Measurements from ENCODE around the gene PP2D1.

PP2D1 gene

GRCh38 chr3:19945534-19945933 is 66.5 kb downstream of the PP2D1 start:
- Histone ChIP-seq H3K9ac (ENCODE audit: low read length) (no peak overlapping the region), H3K4me3 (ENCODE audit: low read length) (peak overlapping the region; percentile 99), H3K4me1 (ENCODE audit: control insufficient read depth, insufficient read depth, low read length) (peaks cover 19% of the 10 kb centered on the region), H3K27me3 (replicated peaks; ENCODE audit: control insufficient read depth, insufficient read depth, low read length) (no peaks in the 10 kb centered on the region), H3K9me3 (ENCODE audit: control insufficient read depth, low read length) (no peaks in the 10 kb centered on the region), H3K36me3 (ENCODE audit: control insufficient read depth, insufficient read depth, low read length, severe bottlenecking) (no peaks in the 10 kb centered on the region)
- no peak for DNase-seq (ENCODE audit: low read depth)

DNA sequence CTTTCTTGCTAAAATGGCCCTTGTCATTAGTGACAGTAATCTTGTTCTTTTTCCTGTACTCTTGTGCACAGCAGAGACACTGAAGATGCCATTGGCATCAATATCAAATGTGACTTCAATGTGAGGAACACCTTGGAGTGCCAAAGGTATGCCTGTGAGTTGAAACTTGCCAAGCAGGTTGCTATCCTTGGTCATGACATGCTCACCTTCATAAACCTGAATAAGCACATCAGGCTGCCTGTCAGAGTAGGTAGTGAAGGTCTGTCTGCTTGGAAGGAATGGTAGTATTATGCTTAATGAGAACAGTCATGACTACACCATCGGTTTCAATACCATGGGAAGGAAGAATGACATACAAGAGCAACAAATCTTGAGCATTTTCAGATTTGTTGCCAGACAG is 71.4 kb downstream of the PP2D1 start:
- H3K36me3 ChIP-seq (ENCODE audit: control insufficient read depth, insufficient read depth, low read length, severe bottlenecking), result no peaks in the 10 kb centered on the region
- no peak for DNase-seq (ENCODE audit: low read depth)
- H3K4me3 ChIP-seq (ENCODE audit: low read length), result no peak overlapping the region
- no peaks in the 10 kb centered on the region for H3K27me3 ChIP-seq (replicated peaks; ENCODE audit: control insufficient read depth, insufficient read depth, low read length)
- no peak overlapping the region for H3K9ac ChIP-seq (ENCODE audit: low read length)
- no peaks in the 10 kb centered on the region for H3K9me3 ChIP-seq (ENCODE audit: control insufficient read depth, low read length)
- no peaks in the 10 kb centered on the region for H3K4me1 ChIP-seq (ENCODE audit: control insufficient read depth, insufficient read depth, low read length)

DNA sequence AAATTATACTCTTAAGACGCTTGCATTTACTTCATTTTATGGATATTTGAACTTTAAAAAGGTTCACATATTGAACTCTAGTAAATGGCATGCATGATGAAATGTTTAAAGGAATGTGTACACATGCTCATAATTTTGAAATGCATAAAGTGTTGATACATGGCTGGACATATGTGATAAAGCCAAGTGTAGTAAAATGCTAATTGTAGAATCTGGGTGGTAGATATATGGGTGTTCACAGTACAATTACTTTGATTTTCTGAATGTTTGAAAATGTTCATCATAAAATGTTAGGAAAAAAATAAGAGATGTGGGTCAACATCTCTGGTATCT is 73.8 kb downstream of the PP2D1 start:
- Histone ChIP-seq H3K36me3 (ENCODE audit: control insufficient read depth, insufficient read depth, low read length, severe bottlenecking) (no peaks in the 10 kb centered on the region), H3K27me3 (replicated peaks; ENCODE audit: control insufficient read depth, insufficient read depth, low read length) (no peaks in the 10 kb centered on the region), H3K9me3 (ENCODE audit: control insufficient read depth, low read length) (no peaks in the 10 kb centered on the region), H3K9ac (ENCODE audit: low read length) (no peak overlapping the region), H3K4me1 (ENCODE audit: control insufficient read depth, insufficient read depth, low read length) (no peaks in the 10 kb centered on the region), H3K4me3 (ENCODE audit: low read length) (no peak overlapping the region)
- no peak for DNase-seq (ENCODE audit: low read depth)

- Histone ChIP-seq H3K9me3 (ENCODE audit: control insufficient read depth, low read length) (no peaks in the 10 kb centered on the region), H3K36me3 (ENCODE audit: control insufficient read depth, insufficient read depth, low read length, severe bottlenecking) (no peaks in the 10 kb centered on the region), H3K9ac (ENCODE audit: low read length) (no peak overlapping the region), H3K4me1 (ENCODE audit: control insufficient read depth, insufficient read depth, low read length) (no peaks in the 10 kb centered on the region), H3K27me3 (replicated peaks; ENCODE audit: control insufficient read depth, insufficient read depth, low read length) (no peaks in the 10 kb centered on the region), H3K4me3 (ENCODE audit: low read length) (no peak overlapping the region)
- DNase-seq (ENCODE audit: low read depth), result no peak
Measured at GRCh38 chr3:19937459-19938294, 74.4 kb downstream of the PP2D1 start.
